Measurements from ENCODE around the gene AMN.

DNA sequence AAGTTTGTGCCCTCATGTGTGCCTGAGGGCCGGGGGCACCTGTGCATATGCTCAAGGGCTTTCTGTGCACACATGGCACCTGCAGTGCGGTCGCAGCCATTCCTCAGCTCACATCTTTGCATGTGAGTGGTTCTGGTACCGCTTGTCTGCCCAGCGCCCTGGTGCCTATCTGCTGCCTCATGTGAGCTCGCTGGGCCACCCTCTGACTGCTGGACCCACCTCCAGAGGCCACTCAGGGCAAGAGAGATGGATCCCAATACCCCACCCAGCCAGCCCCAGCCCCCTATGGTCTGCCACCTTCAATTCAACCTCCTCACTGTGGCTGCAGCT is 5.4 kb upstream of the AMN start:
- TF ChIP-seq, protein P1, sequence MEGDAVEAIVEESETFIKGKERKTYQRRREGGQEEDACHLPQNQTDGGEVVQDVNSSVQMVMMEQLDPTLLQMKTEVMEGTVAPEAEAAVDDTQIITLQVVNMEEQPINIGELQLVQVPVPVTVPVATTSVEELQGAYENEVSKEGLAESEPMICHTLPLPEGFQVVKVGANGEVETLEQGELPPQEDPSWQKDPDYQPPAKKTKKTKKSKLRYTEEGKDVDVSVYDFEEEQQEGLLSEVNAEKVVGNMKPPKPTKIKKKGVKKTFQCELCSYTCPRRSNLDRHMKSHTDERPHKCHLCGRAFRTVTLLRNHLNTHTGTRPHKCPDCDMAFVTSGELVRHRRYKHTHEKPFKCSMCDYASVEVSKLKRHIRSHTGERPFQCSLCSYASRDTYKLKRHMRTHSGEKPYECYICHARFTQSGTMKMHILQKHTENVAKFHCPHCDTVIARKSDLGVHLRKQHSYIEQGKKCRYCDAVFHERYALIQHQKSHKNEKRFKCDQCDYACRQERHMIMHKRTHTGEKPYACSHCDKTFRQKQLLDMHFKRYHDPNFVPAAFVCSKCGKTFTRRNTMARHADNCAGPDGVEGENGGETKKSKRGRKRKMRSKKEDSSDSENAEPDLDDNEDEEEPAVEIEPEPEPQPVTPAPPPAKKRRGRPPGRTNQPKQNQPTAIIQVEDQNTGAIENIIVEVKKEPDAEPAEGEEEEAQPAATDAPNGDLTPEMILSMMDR (IDR thresholded peaks at IDR 0.05): no peak
- TF ChIP-seq POLR2A (IDR thresholded peaks at IDR 0.05) (no peak), POLR2AphosphoS5 (IDR thresholded peaks at IDR 0.05; ENCODE audit: insufficient read depth in 1 of 2, low read depth in 1 of 2) (no peak)
